Measurements from ENCODE around the gene CCND3. TPM values are rescaled to one million over a fixed set of nuclear protein-coding genes. Genes with fewer than 3 reads are reported as not detected.

CCND3 gene
- total and polyA plus RNA-seq, 8 donors = 37.5 to 153 (median 47.8) TPM

- no peak for DNase-seq
- Histone ChIP-seq H3K4me3 (peak overlapping the region in 1 of 2 donors; percentile 99), H3K27ac (peak overlapping the region in 1 of 2 donors; percentile 94), H3K9me3 (no peaks in the 10 kb centered on the region), H3K4me1 (peaks cover 40 to 63% of the 10 kb centered on the region in 2 donors), H3K27me3 (no peaks in the 10 kb centered on the region), H3K36me3 (peaks cover 6 to 68% of the 10 kb centered on the region in 2 donors)
- intact Hi-C loops (cut with DNase I) = loop anchor here in 1 of 2 donors (5.0 kb wide), 1 partner anchor 107 kb away; no protein-coding TSS in a partner anchor
- TF ChIP-seq CTCF (IDR thresholded peaks at IDR 0.05) = no peak
- ATAC-seq = no peak
These were observed 5.9 kb downstream of the CCND3 start for GRCh38 chr6:41935685-41936072.

- DNase-seq = no peak
- Histone ChIP-seq H3K4me1 (peaks cover 38 to 58% of the 10 kb centered on the region in 2 donors), H3K36me3 (peaks cover 6 to 73% of the 10 kb centered on the region in 2 donors), H3K27me3 (no peaks in the 10 kb centered on the region), H3K9me3 (no peaks in the 10 kb centered on the region), H3K27ac (peak overlapping the region in 1 of 2 donors; percentile 94), H3K4me3 (no peak overlapping the region)
- intact Hi-C loops (cut with DNase I) = loop anchor here in 1 of 2 donors (5.0 kb wide), 1 partner anchor 107 kb away; no protein-coding TSS in a partner anchor
- TF ChIP-seq CTCF (IDR thresholded peaks at IDR 0.05) = no peak
- no peak for ATAC-seq
These were observed 6.4 kb downstream of the CCND3 start for GRCh38 chr6:41935193-41935574.

GRCh38 chr6:41934278-41935192 lies 7.1 kb downstream of the CCND3 start:
- Histone ChIP-seq H3K27ac (peak overlapping the region in 1 of 2 donors; percentile 94), H3K27me3 (no peaks in the 10 kb centered on the region), H3K9me3 (no peaks in the 10 kb centered on the region), H3K4me1 (peaks cover 31 to 52% of the 10 kb centered on the region in 2 donors), H3K36me3 (peaks cover 6 to 80% of the 10 kb centered on the region in 2 donors), H3K4me3 (no peak overlapping the region)
- DNase-seq (no peak), ATAC-seq (no peak)
- TF ChIP-seq CTCF (IDR thresholded peaks at IDR 0.05) = no peak
- intact Hi-C loops (cut with DNase I) = loop anchor here in 1 of 2 donors (5.0 kb wide), 1 partner anchor 108 kb away; no protein-coding TSS in a partner anchor

GRCh38 chr6:41932378-41932777 lies 9.2 kb downstream of the CCND3 start:
- no peak for TF ChIP-seq CTCF (IDR thresholded peaks at IDR 0.05)
- no peaks in the 10 kb centered on the region for H3K27me3 ChIP-seq
- H3K36me3 ChIP-seq = peaks cover 6 to 100% of the 10 kb centered on the region in 2 donors
- ATAC-seq (no peak), DNase-seq (no peak)
- H3K9me3 ChIP-seq = no peaks in the 10 kb centered on the region
- no peak overlapping the region for H3K4me3 ChIP-seq
- peak overlapping the region in 1 of 2 donors; percentile 3 for H3K27ac ChIP-seq
- intact Hi-C loops (cut with DNase I) = no loop called here
- peaks cover 15 to 30% of the 10 kb centered on the region in 2 donors for H3K4me1 ChIP-seq

GRCh38 chr6:41931792-41932191 lies 9.8 kb downstream of the CCND3 start:
- Histone ChIP-seq H3K27me3 (no peaks in the 10 kb centered on the region), H3K27ac (peak overlapping the region in 1 of 2 donors; percentile 3), H3K4me1 (peaks cover 9 to 24% of the 10 kb centered on the region in 2 donors), H3K4me3 (no peak overlapping the region), H3K9me3 (no peaks in the 10 kb centered on the region), H3K36me3 (peaks cover 6 to 98% of the 10 kb centered on the region in 2 donors)
- ATAC-seq = no peak
- DNase-seq = no peak
- intact Hi-C loops (cut with DNase I) = no loop called here
- no peak for TF ChIP-seq CTCF (IDR thresholded peaks at IDR 0.05)
